CMK (cell line): ENCODE data around the gene FAM149A.
A peak's percentile ranks its signal among the peaks of the same experiment; 100 is the strongest.

Source experiments
- DNase-seq: peaks from one replicate; pipeline ENCODE4 v3.0.0-alpha.2; 2010; ENCODE audit warnings: low read depth

The FAM149A gene

DNA sequence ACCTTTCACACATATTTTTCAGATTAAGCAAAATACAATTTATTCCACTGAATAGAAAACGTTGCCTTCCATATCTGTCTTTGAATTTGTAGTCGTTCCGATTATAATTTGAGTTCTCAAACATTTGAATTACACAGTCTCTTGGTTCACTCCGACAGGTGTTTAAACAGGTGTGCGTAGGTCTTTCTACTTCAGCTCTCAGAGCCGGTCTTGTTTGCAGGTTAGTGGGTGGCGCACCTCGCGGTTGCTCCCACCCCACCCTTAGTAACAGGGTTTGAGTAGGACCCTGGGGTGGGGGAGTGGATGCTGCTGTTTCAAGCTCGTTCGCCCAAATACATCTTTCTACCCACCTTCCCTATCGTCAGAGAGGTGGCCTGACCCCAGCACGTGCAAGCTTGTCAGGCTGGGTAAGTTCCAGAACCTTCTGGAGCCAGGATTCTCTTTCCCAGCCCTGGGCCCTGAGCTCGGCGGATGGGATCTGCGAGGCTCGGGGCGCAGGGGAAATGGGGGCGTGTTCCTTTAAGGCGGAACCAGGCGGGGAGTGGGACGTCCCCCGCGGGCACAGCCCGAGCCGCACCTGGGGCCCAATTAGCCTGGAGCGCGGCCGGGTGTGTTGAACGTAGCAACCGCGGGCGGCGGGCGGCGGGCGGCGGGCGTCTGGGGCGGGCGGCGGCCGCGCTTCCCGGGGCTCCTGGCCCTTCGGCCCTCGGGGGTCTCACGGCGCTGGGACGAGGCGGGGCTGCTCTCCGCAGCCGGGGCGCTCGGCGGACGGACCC lies at the start of gene FAM149A:
FAM149A (plus strand) TSS at position 591 of the 776 bp plus-strand sequence.
- no peak for DNase-seq

DNA sequence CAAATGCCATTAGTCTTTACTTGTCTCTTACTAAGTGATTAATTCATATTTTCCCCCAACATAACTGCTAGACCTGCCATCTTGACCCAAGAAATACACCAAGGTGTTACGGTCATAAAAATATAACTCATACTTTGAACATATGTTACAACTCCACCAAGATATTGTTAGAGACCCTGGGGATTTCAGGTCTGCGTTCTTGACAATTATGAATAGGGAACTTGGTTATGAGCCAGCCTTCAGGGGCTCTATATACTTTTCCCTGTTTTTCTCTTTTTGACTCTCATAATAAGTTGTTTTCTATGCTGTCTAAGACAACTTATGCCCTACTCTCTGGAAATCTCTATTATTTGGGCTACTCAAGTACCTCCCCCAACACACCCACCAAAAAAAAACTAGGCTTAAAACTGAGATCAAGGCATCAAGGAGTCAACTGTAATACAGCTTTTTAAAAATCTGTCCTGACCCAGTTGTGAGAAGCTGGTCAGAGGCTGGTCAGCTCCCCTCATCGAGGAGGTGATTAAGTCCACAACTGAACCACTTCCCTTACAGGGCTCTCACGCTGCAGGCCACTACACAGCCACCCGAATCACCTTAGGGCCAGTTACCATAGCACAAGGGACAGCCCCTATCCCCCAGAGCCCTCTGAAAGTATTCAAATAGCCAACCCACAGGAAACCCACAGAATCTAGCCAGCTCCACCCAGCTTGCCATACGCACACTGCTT lies 46.1 kb upstream of the FAM149A start:
- DNase-seq: peak; percentile 7

DNA sequence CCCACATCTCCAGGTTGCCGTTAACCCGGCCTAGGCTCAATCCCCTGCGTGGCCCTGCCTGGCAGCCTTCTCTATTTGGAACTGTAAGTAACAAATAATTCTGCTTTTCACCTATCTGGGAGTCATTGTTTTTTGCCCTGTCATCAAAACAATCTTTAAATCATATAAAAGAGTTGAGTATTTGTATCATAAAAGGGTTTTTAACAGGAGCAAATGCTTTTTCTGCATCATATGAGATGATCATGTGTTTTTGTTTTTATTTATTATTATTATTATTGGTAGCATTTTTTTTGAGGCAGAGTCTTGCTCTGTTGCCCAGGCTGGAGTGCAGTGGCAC lies 45.6 kb upstream of the FAM149A start:
- no peak for DNase-seq

DNA sequence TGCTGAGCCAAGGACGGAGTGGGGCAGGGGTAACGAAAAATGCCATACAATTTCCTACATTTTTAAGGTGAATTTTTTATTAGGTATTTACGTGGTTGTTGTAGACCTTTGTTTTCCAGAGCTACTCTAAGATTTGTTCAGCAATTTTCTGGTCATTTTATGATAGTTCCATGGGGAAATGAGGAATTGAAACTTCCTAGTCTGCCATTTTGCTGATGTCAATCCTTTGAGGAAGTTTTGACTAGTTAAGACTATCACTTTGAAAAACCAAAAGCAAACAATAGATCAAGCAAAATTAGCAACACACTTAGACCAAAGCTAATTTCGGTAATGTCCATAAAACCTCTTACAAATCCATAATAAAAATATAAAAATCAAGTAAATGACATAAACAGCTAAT lies 42.6 kb upstream of the FAM149A start:
- no peak for DNase-seq

DNA sequence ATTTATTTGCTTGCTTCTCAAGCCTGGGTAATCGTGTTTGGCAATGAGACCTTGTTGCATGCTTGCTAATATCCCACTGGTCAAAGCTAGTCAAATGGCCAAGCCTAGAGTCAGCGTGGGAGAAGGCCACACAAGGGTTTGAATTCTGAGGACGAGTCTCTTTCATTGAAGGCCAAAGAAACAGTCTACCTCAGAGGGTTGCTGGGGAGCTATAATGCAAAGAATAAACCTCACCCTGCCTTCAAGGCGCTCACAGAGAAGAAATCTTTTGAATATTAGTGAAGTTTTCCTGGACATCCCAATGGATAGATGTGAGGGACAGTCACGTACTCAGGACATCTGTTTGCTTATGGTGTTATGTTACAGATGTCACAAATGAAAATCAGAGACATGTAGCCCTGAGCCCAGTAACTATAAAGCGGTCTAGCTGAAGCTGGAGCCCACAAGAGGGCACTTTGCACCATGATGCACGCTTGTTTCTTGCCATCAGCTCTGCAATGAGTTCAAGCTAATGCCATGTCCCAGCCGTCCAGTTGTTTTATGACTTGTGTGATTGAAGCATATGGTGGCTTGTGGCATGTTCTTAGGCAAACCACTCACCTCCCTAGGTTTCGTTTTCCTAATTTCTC lies 36.6 kb upstream of the FAM149A start:
- DNase-seq: peak; percentile 12

DNA sequence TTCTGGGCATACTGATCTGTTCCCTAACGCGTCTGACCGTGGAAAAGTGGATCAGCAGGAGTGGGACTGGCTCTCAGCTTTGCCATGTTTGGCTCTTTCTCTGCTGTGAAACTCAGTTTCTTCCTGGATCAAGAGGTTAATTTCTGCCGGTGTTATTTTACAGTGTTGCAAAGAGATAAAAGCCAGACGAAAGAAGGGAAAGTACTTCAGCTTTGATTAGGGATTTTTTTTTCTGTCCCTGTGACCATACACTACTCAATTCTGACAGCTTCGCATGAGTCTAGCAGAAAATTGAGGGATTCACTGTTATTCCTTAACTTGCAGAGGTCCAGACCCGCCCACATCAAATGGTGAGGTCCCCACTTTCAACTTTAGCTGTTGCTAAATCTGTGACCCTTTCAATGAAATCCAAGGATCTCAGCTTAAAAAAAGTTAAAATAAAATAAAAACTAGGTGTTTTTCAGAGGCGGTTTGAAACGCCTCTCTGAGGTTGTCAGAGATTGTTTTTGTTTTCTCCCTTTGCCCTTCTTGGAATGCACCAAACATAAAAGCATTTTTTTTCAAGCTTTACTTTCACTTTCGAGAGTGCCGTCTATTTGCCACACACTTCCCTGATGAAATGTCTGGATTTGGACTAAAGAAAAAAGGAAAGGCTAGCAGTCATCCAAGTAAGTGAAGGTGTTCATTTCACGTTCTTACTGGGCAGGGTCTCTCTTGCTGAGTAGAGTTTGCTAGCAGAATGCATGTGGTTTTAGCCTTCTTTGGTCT lies 35.7 kb upstream of the FAM149A start, which contains the start of gene TLR3:
TLR3 (plus strand) TSS at position 576 of the 768 bp plus-strand sequence. CDS start 7,464 bp downstream, outside the sequence.
- no peak for DNase-seq

DNA sequence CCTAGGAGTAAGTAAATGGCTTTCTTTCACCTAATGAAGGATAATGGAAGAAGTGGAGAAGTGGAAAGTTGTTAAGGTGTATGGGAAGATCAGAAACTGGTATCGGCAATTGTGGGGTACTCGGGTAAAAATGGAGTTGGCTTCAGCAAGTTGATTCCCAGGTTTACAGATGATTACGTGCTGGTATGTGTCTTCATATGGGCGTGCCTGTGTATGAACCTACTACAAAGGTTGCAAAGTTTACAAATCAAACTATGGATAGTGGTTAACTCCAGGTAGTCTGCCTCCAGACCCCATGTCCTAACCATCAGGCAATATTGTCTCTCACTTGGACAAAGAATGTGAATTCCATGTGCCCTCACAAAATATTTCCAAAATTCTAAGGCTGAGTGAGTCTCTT lies 34.8 kb upstream of the FAM149A start:
- DNase-seq: no peak

DNA sequence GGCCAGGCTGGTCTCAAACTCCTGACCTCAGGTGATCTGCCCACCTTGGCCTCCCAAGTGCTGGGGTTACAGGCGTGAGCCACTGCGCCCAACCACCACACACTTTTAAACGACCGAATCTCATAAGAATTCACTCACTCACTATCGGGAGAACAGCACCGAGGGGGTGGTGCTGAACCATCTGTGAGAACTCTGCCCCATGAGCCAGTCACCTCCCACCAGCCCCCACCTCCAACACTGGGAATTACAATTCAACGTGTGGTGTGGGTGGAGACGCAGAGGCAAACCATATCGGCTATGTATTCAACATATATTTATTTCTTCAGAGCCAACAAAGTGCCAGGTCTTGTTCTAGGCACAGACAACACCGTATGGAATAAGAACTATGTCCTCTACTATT lies 32.0 kb upstream of the FAM149A start:
- DNase-seq: no peak

DNA sequence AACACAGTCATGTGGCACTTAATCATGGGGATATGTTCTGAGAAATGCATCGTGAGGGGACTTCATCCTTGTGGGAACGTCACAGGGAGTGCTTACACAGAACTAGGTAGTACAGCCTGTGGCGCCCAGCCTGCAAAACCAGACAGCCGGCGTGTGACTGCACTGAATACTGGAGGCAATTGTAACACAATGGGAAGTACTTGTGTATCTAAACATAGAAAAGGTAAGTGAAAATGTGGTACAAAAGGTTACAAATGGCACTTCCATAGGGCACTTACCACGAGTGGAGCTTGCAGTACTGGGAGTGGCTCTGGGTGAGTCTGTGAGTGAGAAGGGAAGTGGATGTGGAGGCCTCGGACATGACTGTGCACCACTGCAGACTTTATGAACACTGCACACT lies 30.3 kb upstream of the FAM149A start:
- DNase-seq: no peak

DNA sequence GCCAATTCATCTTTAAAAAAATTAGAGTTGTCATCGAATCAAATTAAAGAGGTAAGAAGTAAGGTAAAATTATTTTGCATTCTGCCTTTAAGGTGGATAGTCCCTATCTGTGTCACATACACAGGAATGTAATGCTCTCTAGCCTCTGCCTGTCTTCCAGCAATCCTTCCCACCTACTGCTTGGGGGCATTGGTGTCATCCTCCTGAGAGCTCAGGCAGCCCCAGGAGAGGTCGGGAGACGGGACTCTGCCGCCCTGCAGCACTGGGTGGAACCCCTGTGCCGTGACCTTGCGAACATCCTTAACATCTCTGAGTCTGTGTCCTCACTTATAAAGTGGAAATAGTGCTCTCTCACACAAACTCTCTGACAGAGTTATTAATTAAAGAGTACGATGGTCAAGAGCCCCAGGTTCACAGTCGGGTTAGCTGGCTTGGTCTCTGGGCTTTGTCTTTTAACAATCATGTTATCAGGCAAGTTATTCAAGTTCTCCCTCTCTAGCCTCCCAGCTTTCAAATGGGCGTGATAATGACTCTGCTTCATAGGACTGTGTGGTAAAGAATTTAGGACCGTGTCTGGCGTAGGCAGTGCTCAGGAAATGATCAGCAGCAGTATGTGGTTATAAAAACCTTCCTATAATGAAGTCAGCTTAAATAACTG lies 25.4 kb upstream of the FAM149A start:
- no peak for DNase-seq

DNA sequence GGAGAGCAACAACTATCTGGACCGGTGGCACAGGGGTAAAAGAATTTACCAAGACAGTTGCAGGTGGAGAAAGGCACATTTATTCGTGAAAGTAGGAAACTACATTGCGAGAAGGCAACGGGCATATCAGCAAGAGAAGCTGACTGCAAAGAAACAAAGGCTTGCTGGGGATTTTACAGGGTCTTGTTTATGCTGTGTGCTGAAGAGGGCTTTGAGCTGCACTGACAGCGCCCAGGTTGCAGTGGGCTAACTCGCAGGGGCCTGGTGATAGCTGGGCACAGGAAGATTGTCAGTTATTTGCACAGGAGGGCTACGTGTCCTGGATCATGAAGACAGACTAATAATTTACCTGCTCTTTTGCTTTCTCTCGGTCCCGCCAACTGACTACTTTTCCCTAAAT lies 24.8 kb upstream of the FAM149A start:
- DNase-seq: no peak

DNA sequence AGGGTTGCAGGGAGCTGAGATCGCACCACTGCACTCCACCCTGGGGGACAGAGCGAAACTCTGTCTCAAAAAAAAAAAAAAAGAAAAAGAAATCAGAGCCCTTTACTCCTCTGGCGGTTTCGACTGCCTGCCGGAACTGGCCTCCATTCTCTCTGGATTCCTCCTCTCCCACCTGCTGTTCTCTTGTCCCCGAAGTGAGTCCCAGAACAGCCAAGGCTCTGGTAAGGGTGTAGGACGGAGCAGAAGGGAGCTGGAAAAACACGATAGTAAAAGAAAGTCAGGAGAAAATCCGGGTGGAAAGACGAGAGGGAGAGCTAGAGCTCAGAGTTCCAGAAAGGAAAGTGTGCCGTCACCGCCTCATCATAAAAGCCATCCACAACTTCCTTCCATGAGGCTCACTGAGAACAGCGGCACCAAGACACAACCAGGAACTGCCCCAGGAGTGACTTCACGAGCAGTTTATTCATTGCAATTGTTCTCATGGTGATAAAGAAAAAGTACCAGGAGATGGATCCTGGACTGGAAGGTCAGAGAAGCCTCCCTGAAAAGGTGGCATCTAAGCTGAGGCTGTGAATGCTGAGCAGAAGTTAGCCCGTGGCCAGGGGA lies 23.2 kb upstream of the FAM149A start:
- DNase-seq: no peak

DNA sequence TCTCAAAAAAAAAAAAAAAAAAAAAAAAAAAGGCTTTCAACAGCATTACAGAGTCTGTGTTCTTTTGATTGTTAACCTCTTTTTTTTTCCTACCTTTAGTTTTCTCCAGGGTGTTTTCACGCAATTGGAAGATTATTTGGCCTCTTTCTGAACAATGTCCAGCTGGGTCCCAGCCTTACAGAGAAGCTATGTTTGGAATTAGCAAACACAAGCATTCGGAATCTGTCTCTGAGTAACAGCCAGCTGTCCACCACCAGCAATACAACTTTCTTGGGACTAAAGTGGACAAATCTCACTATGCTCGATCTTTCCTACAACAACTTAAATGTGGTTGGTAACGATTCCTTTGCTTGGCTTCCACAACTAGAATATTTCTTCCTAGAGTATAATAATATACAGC lies 22.3 kb upstream of the FAM149A start:
- no peak for DNase-seq

DNA sequence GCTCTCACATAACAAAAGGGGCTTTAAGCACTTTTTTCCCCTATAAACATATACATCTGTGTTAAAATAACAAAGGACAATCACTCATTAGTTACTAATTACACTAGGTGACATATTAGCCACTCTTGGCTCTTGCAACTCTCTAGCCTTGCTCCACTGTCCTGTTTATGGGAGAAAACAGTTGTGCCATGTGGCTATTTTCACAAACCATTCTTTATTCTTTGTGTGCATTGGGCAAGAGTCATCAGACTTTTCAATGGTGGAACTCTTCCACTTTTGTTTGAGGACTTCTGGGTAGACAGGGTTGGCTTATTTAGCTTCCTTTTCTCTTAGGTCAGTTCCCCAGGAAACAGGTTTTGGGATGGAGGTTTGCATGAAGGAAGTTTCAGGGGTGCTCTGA lies 16.0 kb upstream of the FAM149A start:
- DNase-seq: no peak

DNA sequence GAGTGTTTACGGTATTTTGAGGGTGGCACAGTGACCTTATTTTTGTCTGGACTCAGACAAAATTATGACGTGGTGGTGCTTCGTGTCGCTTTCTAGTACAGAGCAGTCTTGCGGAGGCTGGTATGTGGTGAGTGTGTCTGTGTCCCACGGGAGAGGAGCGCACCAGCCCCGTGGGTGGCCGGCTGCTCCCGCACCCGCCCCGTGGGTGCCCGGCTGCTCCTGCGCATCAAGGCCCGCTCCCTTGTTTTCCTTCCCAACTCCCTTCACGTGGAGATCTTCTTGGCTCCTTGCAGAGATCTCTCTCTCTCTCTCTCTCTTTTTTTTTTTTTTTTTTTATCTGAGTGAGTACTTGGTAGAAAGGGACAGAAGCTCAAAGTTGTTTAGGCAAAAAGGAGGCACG lies 12.2 kb upstream of the FAM149A start:
- no peak for DNase-seq

DNA sequence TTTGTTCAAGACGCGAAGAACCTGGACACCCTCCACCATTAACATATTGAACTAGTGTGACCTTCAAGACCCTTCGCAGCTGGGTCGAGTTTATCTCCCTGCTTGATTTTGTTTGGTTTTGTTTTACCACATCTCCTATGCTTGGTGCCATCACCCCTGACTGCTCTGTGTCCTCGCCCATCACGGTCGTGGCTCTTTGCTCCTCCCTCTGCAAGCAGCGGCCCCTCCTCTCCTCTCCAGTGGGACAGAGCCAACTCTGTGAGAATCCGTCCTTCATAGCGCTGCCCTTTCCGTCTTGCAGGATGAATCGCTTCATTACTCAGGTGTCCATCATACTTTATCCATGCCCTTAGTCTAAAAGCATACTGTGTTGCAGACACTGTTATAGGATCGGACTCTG lies 9.1 kb upstream of the FAM149A start:
- DNase-seq: no peak

DNA sequence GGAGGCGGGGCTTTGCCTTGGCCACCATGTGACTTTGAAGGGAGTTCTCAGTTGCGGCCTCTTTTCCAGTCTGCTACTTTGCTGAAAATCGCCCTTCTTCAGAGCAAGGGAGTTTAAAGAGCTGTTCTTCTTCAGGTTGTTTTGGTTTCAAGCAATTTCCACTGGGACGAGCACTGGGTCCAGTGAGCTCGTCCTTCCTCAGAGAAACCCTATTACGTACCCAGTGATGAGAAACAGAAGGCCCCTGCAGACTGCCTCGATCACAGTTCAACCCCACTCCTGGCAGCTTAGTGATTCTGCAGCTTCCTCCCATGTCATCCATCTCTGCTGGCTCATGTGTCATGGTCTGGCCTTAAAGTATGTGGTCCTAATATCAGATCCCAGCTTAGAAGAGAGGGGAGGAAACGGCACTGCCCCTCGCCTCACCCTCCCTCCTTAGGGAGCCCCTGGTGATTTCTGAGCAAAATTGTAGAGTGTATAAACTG lies 7.8 kb upstream of the FAM149A start:
- DNase-seq: no peak

DNA sequence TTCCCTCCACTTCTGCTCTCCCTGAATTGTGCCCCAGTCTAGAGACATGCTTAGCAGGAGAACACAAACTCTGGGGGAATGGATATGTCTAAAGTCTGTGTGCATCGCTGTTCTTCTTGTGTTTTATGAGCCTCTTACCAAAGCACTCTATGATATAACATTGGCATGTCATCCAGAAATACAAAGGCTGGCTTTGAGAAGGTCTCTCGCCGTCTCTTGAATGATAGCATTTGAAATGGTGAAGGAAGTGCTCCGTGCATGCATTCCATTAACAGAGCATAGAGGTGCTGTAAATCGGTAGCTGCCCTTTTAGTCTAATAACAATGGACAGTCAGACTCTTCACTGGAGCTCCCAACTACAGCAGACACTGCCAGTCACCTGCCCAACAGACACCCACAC lies 7.1 kb upstream of the FAM149A start:
- DNase-seq: no peak

DNA sequence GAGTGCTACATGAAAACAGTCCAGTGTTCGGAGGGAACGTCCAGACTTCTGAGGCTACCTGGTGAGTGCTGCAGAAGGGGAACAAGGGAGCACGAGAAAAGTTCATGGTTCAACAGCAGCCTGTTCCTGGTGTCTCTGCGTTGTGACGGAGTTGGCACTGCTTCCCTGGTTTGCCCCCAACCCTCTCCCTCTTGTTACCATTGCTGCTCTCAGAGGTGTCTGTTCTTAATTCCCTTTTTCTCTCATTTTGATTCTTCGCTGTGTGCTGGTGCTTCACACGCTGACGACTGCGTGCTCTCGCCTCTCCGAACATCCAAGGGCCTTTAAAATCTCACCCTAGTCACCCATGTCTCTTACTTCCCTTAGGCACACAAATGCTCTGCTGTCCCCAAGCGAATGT lies 1.6 kb upstream of the FAM149A start:
- DNase-seq: no peak

DNA sequence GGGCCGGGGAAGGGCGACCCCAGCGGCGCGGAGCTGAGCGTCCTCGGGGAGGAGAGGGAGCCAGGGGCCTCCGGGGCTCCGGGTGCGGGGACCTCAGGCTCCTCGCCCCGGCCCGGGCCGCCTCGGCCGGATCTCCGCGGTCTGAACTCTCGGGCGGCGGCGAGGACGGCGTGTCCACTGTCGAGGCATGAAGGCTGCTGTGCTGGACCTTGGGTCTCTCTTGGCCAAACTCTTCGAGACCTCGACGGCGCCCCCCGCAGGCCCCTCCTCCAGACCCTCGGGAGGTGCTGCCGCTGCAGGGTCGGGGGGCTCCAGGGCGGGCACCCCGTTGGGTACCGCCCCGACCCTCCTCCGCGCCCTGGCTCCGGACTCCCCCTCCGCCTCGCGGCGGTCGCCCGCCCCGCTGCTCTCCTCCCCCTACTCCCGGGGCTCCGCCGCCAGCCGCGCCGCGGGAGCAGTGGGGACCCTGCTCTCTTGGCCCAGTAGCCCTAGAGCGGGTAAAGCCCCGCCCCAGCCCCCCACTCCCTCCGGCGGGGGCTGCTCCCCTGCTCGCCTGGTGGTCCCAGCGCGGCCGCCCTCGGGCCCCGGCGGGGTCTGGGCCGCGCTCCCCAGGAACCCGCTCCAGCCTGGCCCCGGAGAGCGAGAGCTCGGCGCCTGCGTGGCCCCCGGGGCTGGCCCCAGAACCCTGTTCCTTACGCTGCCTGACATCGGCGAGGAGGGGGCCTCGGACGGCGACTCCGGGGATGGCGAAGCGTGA lies 564 bp downstream of the FAM149A start:
- no peak for DNase-seq
